ENCODE results near the gene ATP2A3.
"Not testable (repeated sequence)": the region's sequence is repeated elsewhere in the genome, so short reads cannot be mapped to it uniquely, and the experiment has no call there.

Gene ATP2A3

GRCh38 chr17:3951420-3951819 is 12.8 kb downstream of the ATP2A3 start:
- no peak for DNase-seq (ENCODE audit: low spot score)
- in situ Hi-C loops (cut with MboI; ENCODE audit: low sequenced_read_pairs, unreplicated experiment), result no loop called here
- no peak for TF ChIP-seq CTCF (IDR thresholded peaks at IDR 0.05; ENCODE audit: borderline replicate concordance, control extremely low read depth, extremely low read depth, insufficient read depth, missing control alignments)

GRCh38 chr17:3951003-3951402 is 13.2 kb downstream of the ATP2A3 start:
- no peak for TF ChIP-seq CTCF (IDR thresholded peaks at IDR 0.05; ENCODE audit: borderline replicate concordance, control extremely low read depth, extremely low read depth, insufficient read depth, missing control alignments)
- no peak for DNase-seq (ENCODE audit: low spot score)
- in situ Hi-C loops (cut with MboI; ENCODE audit: low sequenced_read_pairs, unreplicated experiment), result no loop called here

- in situ Hi-C loops (cut with MboI; ENCODE audit: low sequenced_read_pairs, unreplicated experiment), result no loop called here
- no peak for DNase-seq (ENCODE audit: low spot score)
- TF ChIP-seq CTCF (IDR thresholded peaks at IDR 0.05; ENCODE audit: borderline replicate concordance, control extremely low read depth, extremely low read depth, insufficient read depth, missing control alignments), result no peak
Measured at GRCh38 chr17:3950584-3950983, 13.7 kb downstream of the ATP2A3 start.

GRCh38 chr17:3949418-3949817 is 14.8 kb downstream of the ATP2A3 start:
- in situ Hi-C loops (cut with MboI; ENCODE audit: low sequenced_read_pairs, unreplicated experiment), result no loop called here
- TF ChIP-seq CTCF (IDR thresholded peaks at IDR 0.05; ENCODE audit: borderline replicate concordance, control extremely low read depth, extremely low read depth, insufficient read depth, missing control alignments), result no peak
- DNase-seq (ENCODE audit: low spot score), result no peak

DNA sequence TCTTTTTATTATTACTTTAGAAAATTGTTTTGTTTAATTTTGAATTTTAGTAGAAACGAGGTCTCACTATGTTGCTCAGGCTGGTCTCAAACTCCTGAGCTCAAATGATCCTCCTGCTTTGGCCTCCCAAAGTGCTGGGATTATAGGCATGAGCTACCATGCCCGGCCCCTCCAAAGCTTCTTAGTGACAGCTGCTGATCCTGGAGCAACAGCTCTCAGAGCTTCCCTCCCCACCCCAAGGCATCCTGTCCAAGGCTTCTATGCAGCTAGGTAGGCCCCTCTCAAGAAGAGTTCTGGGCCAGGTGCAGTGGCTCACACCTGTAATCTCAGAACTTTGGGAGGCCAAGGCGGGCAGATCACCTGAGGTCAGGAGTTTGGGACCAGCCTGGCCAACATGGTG is 15.7 kb downstream of the ATP2A3 start:
- DNase-seq (ENCODE audit: low spot score); in situ Hi-C loops (cut with MboI; ENCODE audit: low sequenced_read_pairs, unreplicated experiment): not testable (repeated sequence)

- no peak for DNase-seq (ENCODE audit: low spot score)
- in situ Hi-C loops (cut with MboI; ENCODE audit: low sequenced_read_pairs, unreplicated experiment), result no loop called here
Measured at GRCh38 chr17:3947318-3947810, 16.9 kb downstream of the ATP2A3 start.

DNA sequence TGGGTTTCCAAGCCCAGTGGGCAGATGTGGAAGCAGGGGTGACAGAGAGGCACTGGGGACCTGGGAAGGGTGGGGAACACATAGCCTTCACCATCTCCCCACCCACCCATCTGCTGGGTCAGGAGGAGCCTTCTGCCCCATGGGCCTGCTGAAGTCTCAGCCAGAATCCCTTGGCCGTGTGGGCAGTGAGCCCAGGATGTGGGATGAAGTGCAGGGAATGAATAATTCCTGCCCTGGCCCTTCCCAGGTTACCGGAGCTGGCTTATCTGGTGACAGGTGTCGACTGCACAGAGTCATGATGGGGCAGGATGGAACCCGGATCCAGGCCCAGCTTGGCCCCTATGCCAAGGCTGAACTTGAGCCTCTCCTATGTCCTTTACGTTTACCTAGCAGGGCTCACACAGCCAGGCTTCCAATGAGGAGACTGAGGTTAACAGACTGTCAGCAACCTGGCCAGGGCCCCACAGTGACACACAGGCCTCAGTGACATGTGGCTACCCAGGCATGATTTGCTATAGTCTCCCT is 17.5 kb downstream of the ATP2A3 start:
- TF ChIP-seq CTCF (IDR thresholded peaks at IDR 0.05; ENCODE audit: borderline replicate concordance, control extremely low read depth, extremely low read depth, insufficient read depth, missing control alignments), result no peak
- in situ Hi-C loops (cut with MboI; ENCODE audit: low sequenced_read_pairs, unreplicated experiment), result no loop called here
- DNase-seq (ENCODE audit: low spot score), result no peak

More at GRCh38 chr17:3947318-3947810, 16.9 kb downstream of the ATP2A3 start:
- no peak for TF ChIP-seq CTCF (IDR thresholded peaks at IDR 0.05; ENCODE audit: borderline replicate concordance, control extremely low read depth, extremely low read depth, insufficient read depth, missing control alignments)

Data from GM13976 (cell line).